GM12892 (cell line): Measurements from ENCODE around the gene DLGAP1.

Experiments used
- POLR2A ChIP-seq: IDR thresholded peaks from 2 replicates; pipeline ENCODE4 v1.6.1; 2011; ENCODE audit warnings: low read depth, low read length, control low read depth
- POLR2AphosphoS5 ChIP-seq: IDR thresholded peaks from 2 replicates; pipeline ENCODE4 v1.6.1; 2011; ENCODE audit warnings: low read depth, low read length, control low read depth
- TAF1 ChIP-seq: IDR thresholded peaks from 2 replicates; pipeline ENCODE4 v1.6.1; 2011; ENCODE audit warnings: low read depth, mild to moderate bottlenecking, control low read depth, low read length, borderline replicate concordance

- TF ChIP-seq TAF1 (no peak), POLR2AphosphoS5 (no peak), POLR2A (no peak)
Measured at GRCh38 chr18:3713708-3714107, 741.4 kb downstream of the DLGAP1 start.
